Keratinocyte (primary cell): ENCODE results near the gene MYL12A.

Source experiments
- EZH2 ChIP-seq: IDR thresholded peaks from one replicate; pipeline ENCODE4 v1.6.1; 2012; ENCODE audit warnings: inconsistent platforms, mild to moderate bottlenecking, low read length, moderate library complexity
- TF ChIP-seq, protein P1 (sequence below), 3 experiments: IDR thresholded peaks in 1 of 3; conservative IDR thresholded peaks in 1 of 3; optimal IDR thresholded peaks in 1 of 3; 2 replicates in 2 of 3; 3 replicates in 1 of 3; pipeline versions ENCODE3 to v1.5.1; 2011; ENCODE audit warnings: low read length in 3 of 3, mild to moderate bottlenecking in 3 of 3, moderate library complexity in 2 of 3, control low read depth in 1 of 3, inconsistent platforms in 1 of 3; ENCODE audit not compliant: insufficient read depth in 2 of 3; ENCODE audit errors: extremely low read depth in 1 of 3

DNA sequence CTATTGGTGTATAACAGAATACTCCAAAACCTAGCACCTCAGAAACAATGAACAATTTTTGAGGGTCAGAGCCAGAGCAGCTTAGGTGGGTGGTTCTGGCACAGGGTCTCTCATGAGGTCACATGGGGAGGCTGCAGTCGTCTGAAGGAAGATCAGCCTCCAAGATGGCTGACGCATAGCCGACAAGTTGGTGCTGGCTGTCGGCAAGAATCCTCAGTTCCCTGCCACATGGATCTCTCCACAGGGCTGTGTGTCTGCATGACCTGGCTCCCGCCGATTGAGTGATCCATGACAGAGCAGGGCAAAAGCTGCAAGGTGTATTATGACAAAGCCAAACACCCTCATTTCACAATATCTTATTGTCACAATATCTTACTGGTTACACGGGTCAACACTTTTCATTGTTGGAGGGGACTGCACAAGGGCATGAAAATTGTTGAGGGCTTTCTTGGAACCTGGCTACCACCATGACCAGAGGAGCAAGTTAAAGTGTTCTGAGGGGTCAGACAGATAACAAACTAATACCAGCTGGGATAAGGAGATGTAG lies 18.5 kb downstream of the MYL12A start:
- TF ChIP-seq, protein P1, sequence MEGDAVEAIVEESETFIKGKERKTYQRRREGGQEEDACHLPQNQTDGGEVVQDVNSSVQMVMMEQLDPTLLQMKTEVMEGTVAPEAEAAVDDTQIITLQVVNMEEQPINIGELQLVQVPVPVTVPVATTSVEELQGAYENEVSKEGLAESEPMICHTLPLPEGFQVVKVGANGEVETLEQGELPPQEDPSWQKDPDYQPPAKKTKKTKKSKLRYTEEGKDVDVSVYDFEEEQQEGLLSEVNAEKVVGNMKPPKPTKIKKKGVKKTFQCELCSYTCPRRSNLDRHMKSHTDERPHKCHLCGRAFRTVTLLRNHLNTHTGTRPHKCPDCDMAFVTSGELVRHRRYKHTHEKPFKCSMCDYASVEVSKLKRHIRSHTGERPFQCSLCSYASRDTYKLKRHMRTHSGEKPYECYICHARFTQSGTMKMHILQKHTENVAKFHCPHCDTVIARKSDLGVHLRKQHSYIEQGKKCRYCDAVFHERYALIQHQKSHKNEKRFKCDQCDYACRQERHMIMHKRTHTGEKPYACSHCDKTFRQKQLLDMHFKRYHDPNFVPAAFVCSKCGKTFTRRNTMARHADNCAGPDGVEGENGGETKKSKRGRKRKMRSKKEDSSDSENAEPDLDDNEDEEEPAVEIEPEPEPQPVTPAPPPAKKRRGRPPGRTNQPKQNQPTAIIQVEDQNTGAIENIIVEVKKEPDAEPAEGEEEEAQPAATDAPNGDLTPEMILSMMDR (optimal IDR thresholded peaks at IDR 0.05 in 1 of 3, IDR thresholded peaks at IDR 0.05 in 1 of 3, conservative IDR thresholded peaks at IDR 0.05 in 1 of 3; ENCODE audit: extremely low read depth in 1 of 3, insufficient read depth in 2 of 3, low read length in 3 of 3) = no peak
- no peak for TF ChIP-seq EZH2
